Measurements from ENCODE around the gene GAK. TPM values are rescaled to one million over a fixed set of nuclear protein-coding genes. Genes with fewer than 3 reads are reported as not detected.

Gene GAK
- total and polyA plus RNA-seq, 2 of the 13 experiments (the other 11 are each of a cell fraction or from before 2014, with no cell fraction given): 17.5 to 44.3 TPM

DNA sequence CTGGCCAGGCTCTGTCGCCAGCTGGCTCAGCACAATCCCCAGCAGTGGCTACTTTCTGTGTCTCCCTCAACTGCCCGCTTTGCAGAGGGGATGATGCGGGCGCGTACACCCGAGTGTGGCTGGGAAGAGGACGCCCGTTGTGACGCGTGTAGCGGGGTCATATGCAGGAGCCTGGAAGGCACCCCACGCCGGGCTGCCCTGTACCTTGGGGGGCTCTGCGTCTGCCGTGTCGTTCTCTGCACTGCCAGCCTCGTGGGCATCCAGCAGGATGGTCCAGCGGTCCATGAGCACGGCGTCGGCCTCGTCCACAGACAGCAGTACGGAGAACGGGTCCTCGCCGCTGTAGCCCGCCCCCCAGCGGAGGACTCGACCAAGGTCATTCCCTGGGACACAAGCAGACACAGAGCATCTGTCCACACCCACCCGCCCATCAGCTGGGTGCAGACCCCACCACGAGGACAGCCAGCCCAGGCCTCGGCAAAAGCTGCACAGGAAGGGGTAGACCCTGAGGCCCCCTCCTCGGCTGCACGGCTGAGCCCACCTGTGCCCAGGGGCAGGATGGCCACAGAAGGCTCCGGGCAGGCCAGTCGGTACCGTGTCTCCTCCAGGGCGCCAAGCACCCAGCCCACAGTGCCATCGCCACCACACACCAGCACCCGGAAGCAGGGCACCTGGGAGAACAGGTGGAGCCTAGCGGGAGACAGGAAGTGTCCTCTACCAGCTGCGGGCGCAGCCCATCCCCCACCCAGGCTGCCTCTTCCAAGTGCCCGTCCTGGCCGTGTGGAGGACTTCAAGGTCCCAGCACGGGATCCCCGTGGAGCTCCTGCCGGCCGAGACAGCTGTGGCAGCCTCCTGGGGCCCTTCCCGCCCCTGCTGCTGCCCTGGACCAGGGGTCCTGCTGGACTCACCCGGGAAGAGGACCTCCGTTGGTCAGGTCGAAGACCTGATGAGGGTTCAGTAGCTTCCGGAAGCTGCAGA lies 30.4 kb upstream of the GAK start:
- no peak for DNase-seq (ENCODE audit: low spot score)
- H3K4me3 ChIP-seq (replicated peaks in 1 of 3; ENCODE audit: insufficient read depth in 1 of 3, low read depth in 2 of 3, low read length in 3 of 3): no peak overlapping the region
- ATAC-seq: no peak
- WGBS (ENCODE audit: low lambda C conversion rate): 90% methylated on average over 2 of the region's 54 CpGs
- H3K27ac ChIP-seq (ENCODE audit: extremely low read length, insufficient read depth, low read length): no peak overlapping the region
- no TSS peak for BruUV-seq (replicated peaks)
- no peaks in the 10 kb centered on the region for H3K9me3 ChIP-seq (ENCODE audit: low read length)
- no peak overlapping the region for H2AFZ ChIP-seq (ENCODE audit: low read length)
- H3K36me3 ChIP-seq (replicated peaks in 1 of 2; ENCODE audit: control insufficient read depth in 1 of 2, insufficient read depth in 2 of 2, low read length in 2 of 2): 0 out of 5 replicates have a peak, but pooled peaks cover 0 to 1% of the 10 kb centered on the region in 2 experiments
- no peak overlapping the region for H3K4me2 ChIP-seq (ENCODE audit: low read depth, low read length)
- intact Hi-C loops (cut with micrococcal nuclease; ENCODE audit: unreplicated experiment): no loop called here
- no peak for FAIRE-seq
- ChIA-PET CTCF (ENCODE audit: low intra/inter-chr PET ratio, low total read pairs) (no interaction called here), POLR2A (interaction anchor here (1.1 kb wide), 1 partner anchor 24 kb away, joined by 3 read pairs; the partner anchor contains the start of gene IDUA)
- no peaks in the 10 kb centered on the region for H3K4me1 ChIP-seq (ENCODE audit: insufficient read depth, low read length)
- in situ Hi-C loops (cut with HindIII; ENCODE audit: extremely low pct_ligation_motif_present, low pct_unique_long_range_greater_than_20kb): no loop called here
- H4K20me1 ChIP-seq (ENCODE audit: insufficient read depth, low read length): no peaks in the 10 kb centered on the region
- no peaks in the 10 kb centered on the region for H3K79me2 ChIP-seq (ENCODE audit: insufficient read depth, low read length)
- H3K27me3 ChIP-seq (ENCODE audit: control insufficient read depth in 1 of 2, insufficient read depth in 2 of 2, low read length in 2 of 2): no peaks in the 10 kb centered on the region
- no peak overlapping the region for H3K9ac ChIP-seq (ENCODE audit: insufficient read depth, low read depth, low read length)
- TF ChIP-seq, protein P1, sequence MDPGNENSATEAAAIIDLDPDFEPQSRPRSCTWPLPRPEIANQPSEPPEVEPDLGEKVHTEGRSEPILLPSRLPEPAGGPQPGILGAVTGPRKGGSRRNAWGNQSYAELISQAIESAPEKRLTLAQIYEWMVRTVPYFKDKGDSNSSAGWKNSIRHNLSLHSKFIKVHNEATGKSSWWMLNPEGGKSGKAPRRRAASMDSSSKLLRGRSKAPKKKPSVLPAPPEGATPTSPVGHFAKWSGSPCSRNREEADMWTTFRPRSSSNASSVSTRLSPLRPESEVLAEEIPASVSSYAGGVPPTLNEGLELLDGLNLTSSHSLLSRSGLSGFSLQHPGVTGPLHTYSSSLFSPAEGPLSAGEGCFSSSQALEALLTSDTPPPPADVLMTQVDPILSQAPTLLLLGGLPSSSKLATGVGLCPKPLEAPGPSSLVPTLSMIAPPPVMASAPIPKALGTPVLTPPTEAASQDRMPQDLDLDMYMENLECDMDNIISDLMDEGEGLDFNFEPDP (CRISPR knock-in tag; conservative IDR thresholded peaks at IDR 0.05): no peak
- no peak for TF ChIP-seq MATR3 (CRISPR knock-in tag; IDR thresholded peaks at IDR 0.05)
- TF ChIP-seq, protein P2, sequence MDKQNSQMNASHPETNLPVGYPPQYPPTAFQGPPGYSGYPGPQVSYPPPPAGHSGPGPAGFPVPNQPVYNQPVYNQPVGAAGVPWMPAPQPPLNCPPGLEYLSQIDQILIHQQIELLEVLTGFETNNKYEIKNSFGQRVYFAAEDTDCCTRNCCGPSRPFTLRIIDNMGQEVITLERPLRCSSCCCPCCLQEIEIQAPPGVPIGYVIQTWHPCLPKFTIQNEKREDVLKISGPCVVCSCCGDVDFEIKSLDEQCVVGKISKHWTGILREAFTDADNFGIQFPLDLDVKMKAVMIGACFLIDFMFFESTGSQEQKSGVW (CRISPR knock-in tag; IDR thresholded peaks at IDR 0.05; ENCODE audit: borderline replicate concordance): no peak
- TF ChIP-seq GABPB1 (CRISPR knock-in tag; IDR thresholded peaks at IDR 0.05): no peak
- no peak for TF ChIP-seq HOXA3 (CRISPR knock-in tag; IDR thresholded peaks at IDR 0.05)
- TF ChIP-seq, protein P3, sequence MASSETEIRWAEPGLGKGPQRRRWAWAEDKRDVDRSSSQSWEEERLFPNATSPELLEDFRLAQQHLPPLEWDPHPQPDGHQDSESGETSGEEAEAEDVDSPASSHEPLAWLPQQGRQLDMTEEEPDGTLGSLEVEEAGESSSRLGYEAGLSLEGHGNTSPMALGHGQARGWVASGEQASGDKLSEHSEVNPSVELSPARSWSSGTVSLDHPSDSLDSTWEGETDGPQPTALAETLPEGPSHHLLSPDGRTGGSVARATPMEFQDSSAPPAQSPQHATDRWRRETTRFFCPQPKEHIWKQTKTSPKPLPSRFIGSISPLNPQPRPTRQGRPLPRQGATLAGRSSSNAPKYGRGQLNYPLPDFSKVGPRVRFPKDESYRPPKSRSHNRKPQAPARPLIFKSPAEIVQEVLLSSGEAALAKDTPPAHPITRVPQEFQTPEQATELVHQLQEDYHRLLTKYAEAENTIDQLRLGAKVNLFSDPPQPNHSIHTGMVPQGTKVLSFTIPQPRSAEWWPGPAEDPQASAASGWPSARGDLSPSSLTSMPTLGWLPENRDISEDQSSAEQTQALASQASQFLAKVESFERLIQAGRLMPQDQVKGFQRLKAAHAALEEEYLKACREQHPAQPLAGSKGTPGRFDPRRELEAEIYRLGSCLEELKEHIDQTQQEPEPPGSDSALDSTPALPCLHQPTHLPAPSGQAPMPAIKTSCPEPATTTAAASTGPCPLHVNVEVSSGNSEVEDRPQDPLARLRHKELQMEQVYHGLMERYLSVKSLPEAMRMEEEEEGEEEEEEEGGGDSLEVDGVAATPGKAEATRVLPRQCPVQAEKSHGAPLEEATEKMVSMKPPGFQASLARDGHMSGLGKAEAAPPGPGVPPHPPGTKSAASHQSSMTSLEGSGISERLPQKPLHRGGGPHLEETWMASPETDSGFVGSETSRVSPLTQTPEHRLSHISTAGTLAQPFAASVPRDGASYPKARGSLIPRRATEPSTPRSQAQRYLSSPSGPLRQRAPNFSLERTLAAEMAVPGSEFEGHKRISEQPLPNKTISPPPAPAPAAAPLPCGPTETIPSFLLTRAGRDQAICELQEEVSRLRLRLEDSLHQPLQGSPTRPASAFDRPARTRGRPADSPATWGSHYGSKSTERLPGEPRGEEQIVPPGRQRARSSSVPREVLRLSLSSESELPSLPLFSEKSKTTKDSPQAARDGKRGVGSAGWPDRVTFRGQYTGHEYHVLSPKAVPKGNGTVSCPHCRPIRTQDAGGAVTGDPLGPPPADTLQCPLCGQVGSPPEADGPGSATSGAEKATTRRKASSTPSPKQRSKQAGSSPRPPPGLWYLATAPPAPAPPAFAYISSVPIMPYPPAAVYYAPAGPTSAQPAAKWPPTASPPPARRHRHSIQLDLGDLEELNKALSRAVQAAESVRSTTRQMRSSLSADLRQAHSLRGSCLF (CRISPR knock-in tag; IDR thresholded peaks at IDR 0.05; ENCODE audit: borderline replicate concordance): no peak
- TF ChIP-seq CCAR2 (optimal IDR thresholded peaks at IDR 0.05; ENCODE audit: low read depth, low read length): no peak
- TF ChIP-seq, protein P4, sequence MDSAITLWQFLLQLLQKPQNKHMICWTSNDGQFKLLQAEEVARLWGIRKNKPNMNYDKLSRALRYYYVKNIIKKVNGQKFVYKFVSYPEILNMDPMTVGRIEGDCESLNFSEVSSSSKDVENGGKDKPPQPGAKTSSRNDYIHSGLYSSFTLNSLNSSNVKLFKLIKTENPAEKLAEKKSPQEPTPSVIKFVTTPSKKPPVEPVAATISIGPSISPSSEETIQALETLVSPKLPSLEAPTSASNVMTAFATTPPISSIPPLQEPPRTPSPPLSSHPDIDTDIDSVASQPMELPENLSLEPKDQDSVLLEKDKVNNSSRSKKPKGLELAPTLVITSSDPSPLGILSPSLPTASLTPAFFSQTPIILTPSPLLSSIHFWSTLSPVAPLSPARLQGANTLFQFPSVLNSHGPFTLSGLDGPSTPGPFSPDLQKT (CRISPR knock-in tag; IDR thresholded peaks at IDR 0.05; ENCODE audit: borderline replicate concordance): no peak
- no peak for TF ChIP-seq ZNF816 (CRISPR knock-in tag; IDR thresholded peaks at IDR 0.05; ENCODE audit: borderline replicate concordance)
- TF ChIP-seq ZNF790 (CRISPR knock-in tag; IDR thresholded peaks at IDR 0.05; ENCODE audit: borderline replicate concordance): no peak
- TF ChIP-seq RCOR2 (CRISPR knock-in tag; IDR thresholded peaks at IDR 0.05): no peak
- TF ChIP-seq, protein P5, sequence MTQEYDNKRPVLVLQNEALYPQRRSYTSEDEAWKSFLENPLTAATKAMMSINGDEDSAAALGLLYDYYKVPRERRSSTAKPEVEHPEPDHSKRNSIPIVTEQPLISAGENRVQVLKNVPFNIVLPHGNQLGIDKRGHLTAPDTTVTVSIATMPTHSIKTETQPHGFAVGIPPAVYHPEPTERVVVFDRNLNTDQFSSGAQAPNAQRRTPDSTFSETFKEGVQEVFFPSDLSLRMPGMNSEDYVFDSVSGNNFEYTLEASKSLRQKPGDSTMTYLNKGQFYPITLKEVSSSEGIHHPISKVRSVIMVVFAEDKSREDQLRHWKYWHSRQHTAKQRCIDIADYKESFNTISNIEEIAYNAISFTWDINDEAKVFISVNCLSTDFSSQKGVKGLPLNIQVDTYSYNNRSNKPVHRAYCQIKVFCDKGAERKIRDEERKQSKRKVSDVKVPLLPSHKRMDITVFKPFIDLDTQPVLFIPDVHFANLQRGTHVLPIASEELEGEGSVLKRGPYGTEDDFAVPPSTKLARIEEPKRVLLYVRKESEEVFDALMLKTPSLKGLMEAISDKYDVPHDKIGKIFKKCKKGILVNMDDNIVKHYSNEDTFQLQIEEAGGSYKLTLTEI (CRISPR knock-in tag; conservative IDR thresholded peaks at IDR 0.05): no peak
